Measurements from ENCODE around the gene SCD5.

The SCD5 gene

GRCh38 chr4:82756061-82756460, 42.5 kb downstream of the SCD5 start:
- Histone ChIP-seq H3K27me3 (ENCODE audit: insufficient read depth, poor library complexity, severe bottlenecking) (no peaks in the 10 kb centered on the region), H3K4me3 (replicated peaks; ENCODE audit: insufficient read depth, low read length) (no peak overlapping the region), H3K27ac (replicated peaks) (no peak overlapping the region)
- TF ChIP-seq REST (IDR thresholded peaks at IDR 0.05; ENCODE audit: insufficient replicate concordance, low read depth), result no peak
- TF ChIP-seq CTCF (IDR thresholded peaks at IDR 0.05; ENCODE audit: insufficient read depth, low read length), result no peak
- TF ChIP-seq GABPA (IDR thresholded peaks at IDR 0.05; ENCODE audit: low read depth), result no peak
- TF ChIP-seq SPI1 (IDR thresholded peaks at IDR 0.05; ENCODE audit: borderline replicate concordance, low read depth), result no peak
- TF ChIP-seq POLR2AphosphoS5 (IDR thresholded peaks at IDR 0.05; ENCODE audit: low read depth), result no peak
- no peak for DNase-seq (ENCODE audit: low read depth in 1 of 2, low spot score in 1 of 2)

- H3K27ac ChIP-seq (replicated peaks), result no peak overlapping the region
- H3K27me3 ChIP-seq (ENCODE audit: insufficient read depth, poor library complexity, severe bottlenecking), result no peaks in the 10 kb centered on the region
- no peak for TF ChIP-seq GABPA (IDR thresholded peaks at IDR 0.05; ENCODE audit: low read depth)
- TF ChIP-seq SPI1 (IDR thresholded peaks at IDR 0.05; ENCODE audit: borderline replicate concordance, low read depth), result no peak
- TF ChIP-seq REST (IDR thresholded peaks at IDR 0.05; ENCODE audit: insufficient replicate concordance, low read depth), result no peak
- no peak for TF ChIP-seq POLR2AphosphoS5 (IDR thresholded peaks at IDR 0.05; ENCODE audit: low read depth)
- TF ChIP-seq CTCF (IDR thresholded peaks at IDR 0.05; ENCODE audit: insufficient read depth, low read length), result no peak
- DNase-seq (ENCODE audit: low read depth in 1 of 2, low spot score in 1 of 2), result no peak
- H3K4me3 ChIP-seq (replicated peaks; ENCODE audit: insufficient read depth, low read length), result no peak overlapping the region
Observed at GRCh38 chr4:82755650-82756049, 42.9 kb downstream of the SCD5 start.

- TF ChIP-seq POLR2AphosphoS5 (IDR thresholded peaks at IDR 0.05; ENCODE audit: low read depth), result no peak
- peak; percentile 27 for TF ChIP-seq REST (IDR thresholded peaks at IDR 0.05; ENCODE audit: insufficient replicate concordance, low read depth)
- Histone ChIP-seq H3K4me3 (replicated peaks; ENCODE audit: insufficient read depth, low read length) (no peak overlapping the region), H3K27ac (replicated peaks) (no peak overlapping the region), H3K27me3 (ENCODE audit: insufficient read depth, poor library complexity, severe bottlenecking) (no peaks in the 10 kb centered on the region)
- DNase-seq (ENCODE audit: low read depth in 1 of 2, low spot score in 1 of 2), result no peak
Observed at GRCh38 chr4:82754513-82755165, 44.0 kb downstream of the SCD5 start.

All from HL-60 (cell line).